Ovary (tissue), 9 donors: ENCODE results near the gene MYH15. TPM values are rescaled to one million over a fixed set of nuclear protein-coding genes. Genes with fewer than 3 reads are reported as not detected.

Experiments used
- DNase-seq, 5 donors: peaks; one replicate each; pipeline ENCODE4 v3.0.0-alpha.2; 2019 to 2020
- H3K27ac ChIP-seq, 2 donors: fragments of 200-600 bp; one replicate each; pipeline versions ENCODE4 v1.5.1 to v1.8.0; 2019 to 2022
- H3K27me3 ChIP-seq: fragments of 200-600 bp; one replicate; pipeline ENCODE4 v1.8.0; 2022
- H3K36me3 ChIP-seq: fragments of 200-600 bp; sonication (generic); one replicate; pipeline ENCODE4 v1.5.1; 2019
- H3K4me1 ChIP-seq: one replicate; pipeline ENCODE4 v1.8.1; 2013; ENCODE audit warnings: mild to moderate bottlenecking, moderate library complexity; ENCODE audit not compliant: insufficient read depth
- H3K4me3 ChIP-seq: fragments of 200-600 bp; sonication (generic); one replicate; pipeline ENCODE4 v1.5.1; 2017
- H3K9me3 ChIP-seq, 2 donors: fragments of 200-600 bp in 1 of 2; sonication (generic) in 1 of 2; one replicate each; pipeline versions ENCODE4 v1.5.1 to v1.8.1; 2013 to 2019; ENCODE audit warnings: mild to moderate bottlenecking in 1 of 2, moderate library complexity in 1 of 2
- CTCF ChIP-seq, 3 donors: fragments of 450-650 bp in 2 of 3; fragments of 200-600 bp in 1 of 3; IDR thresholded peaks; one replicate each; pipeline versions ENCODE4 v1.5.1 to v1.8.0; 2016 to 2022; ENCODE audit warnings: antibody characterized with exemption in 3 of 3, mild to moderate bottlenecking in 1 of 3
- EP300 ChIP-seq: sonication (generic); formaldehyde crosslinking; IDR thresholded peaks from one replicate; pipeline ENCODE4 v1.6.1; 2017; ENCODE audit warnings: antibody characterized with exemption
- POLR2A ChIP-seq: fragments of 450-650 bp; IDR thresholded peaks from one replicate; pipeline ENCODE4 v1.6.1; 2017; ENCODE audit warnings: antibody characterized with exemption, mild to moderate bottlenecking, moderate library complexity
- WGBS, 3 donors: extraction: QIAGEN DNeasy Blood & Tissue Kit in 1 of 3; methylation state at CpG; one replicate each; pipeline versions ENCODE4 v1.1.5 to v1.1.7; 2013 to 2017; 5-methylcytosine and 5-hydroxymethylcytosine counted together
- intact Hi-C, 4 donors: fragments of 100-400 bp; cut with DNase I; formaldehyde crosslinking; loops; one replicate each; pipeline versions ENCODE4 v1.11.0 to v1.15.1; 2022 to 2023
- polyA plus RNA-seq, 2 donors: library from polyadenylated mRNA; stranded (reverse); fragments of 200-250 nt in 1 of 2; fragments of 350-450 nt in 1 of 2; fragmentation: Illumina TruSeq in 1 of 2; extraction: RNeasy Lipid Tissue Mini Kit (QIAGEN cat#74804) in 1 of 2; gene quantifications; one replicate each; pipeline ENCODE4 v1.2.3, GENCODE V29; 2013 to 2014
- total RNA-seq, 7 donors: library from RNA; depleted of rRNA in 2 of 7; stranded (reverse); fragments of >200 nt in 2 of 7; fragmentation: NEBNext Ultra II Directional in 3 of 7; extraction: Animal tissue kit (Norgen Biotek cat#: 25700) in 3 of 7; gene quantifications; one replicate each; pipeline versions ENCODE4 v1.1.0 to v1.2.4, GENCODE V29; 2016 to 2023
- donor health status: DM: no; HTN: no; CAD: no; lungs with moderate emphysema.
- donor health status: DM: no; HTN: no; CAD: no.
- donor health status: Bipolar disorder and iron deficiency.
- donor health status: DM: yes; HTN: yes; CAD: no.
- donor health status: DM: no; HTN: no; CAD: no.
- donor health status: DM: yes; HTN: yes; CAD: no.

The MYH15 gene
- total and polyA plus RNA-seq, 9 donors, result 0.05 to 0.57 (median 0.11) TPM; not detected in 3

DNA sequence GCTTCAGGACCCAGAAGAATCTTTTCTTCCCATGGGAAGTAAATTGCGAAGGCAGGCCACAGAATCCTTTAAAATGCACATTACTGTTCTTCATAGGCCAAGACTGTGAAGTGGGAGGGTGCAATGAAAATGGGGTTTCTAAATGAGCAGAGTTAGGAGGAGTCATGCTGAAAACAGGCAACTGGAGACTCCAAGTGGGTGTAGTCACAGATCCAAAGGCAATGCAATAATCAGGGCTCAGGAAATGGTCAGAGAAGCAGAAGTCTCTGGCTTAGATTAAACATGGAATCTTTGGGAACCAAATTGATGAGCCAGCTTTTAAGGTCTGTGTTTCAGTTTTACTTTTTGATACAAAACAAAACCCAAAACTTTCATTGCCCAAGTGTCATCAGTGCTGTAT lies 176.4 kb downstream of the MYH15 start:
- intact Hi-C loops, result no loop called here
- no peak overlapping the region for H3K4me3 ChIP-seq

DNA sequence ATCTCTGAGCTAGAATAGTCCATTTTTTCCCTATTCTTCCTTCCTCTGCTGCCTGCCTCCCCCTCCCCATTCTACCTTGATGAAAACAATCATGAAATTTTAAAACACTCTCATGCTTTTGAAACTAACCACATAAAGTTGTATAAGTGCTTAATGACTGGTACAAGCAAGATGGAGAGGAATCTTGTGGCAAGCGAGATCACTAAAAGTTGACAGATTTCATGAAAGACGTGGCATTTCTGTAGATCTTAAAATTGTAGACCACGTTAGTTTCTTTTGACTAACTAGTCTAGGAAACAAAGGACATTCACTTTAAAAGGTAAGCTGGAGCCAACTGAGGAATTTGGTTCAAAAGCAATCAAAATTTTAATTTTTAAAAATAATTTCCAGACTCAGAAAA lies 178.6 kb downstream of the MYH15 start:
- H3K27ac ChIP-seq, result no peak overlapping the region
- intact Hi-C loops, result no loop called here
- no peak for DNase-seq
- H3K4me1 ChIP-seq, result no peaks in the 10 kb centered on the region
- no peak for TF ChIP-seq EP300
- TF ChIP-seq CTCF (IDR thresholded peaks at IDR 0.05), result no peak
- no peak for TF ChIP-seq POLR2A
- H3K36me3 ChIP-seq, result no peaks in the 10 kb centered on the region
- no peaks in the 10 kb centered on the region for H3K9me3 ChIP-seq
- WGBS, 3 donors, result 93 to 95% (median 93%) methylated on average over 3 of the region's 3 CpGs
- H3K4me3 ChIP-seq, result no peak overlapping the region
- H3K27me3 ChIP-seq, result no peaks in the 10 kb centered on the region

More for the DNA sequence above, 176.4 kb downstream of the MYH15 start:
- H3K9me3 ChIP-seq, result no peaks in the 10 kb centered on the region
- no peak for DNase-seq
- no peak overlapping the region for H3K27ac ChIP-seq
- no peaks in the 10 kb centered on the region for H3K4me1 ChIP-seq
- H3K27me3 ChIP-seq, result no peaks in the 10 kb centered on the region
- no peak for TF ChIP-seq CTCF (IDR thresholded peaks at IDR 0.05)
- no peak for TF ChIP-seq POLR2A
- TF ChIP-seq EP300, result no peak
- no peaks in the 10 kb centered on the region for H3K36me3 ChIP-seq
- 85 to 100% (median 95%) methylated on average over 1 of the region's 1 CpG for WGBS, 3 donors

Other genes with a start within 250 kb of the MYH15 start
- gene HHLA2, start 214.0 kb downstream of the MYH15 start, total RNA-seq, result 1 to 10 TPM in 1 of 7 donors, under 1 TPM in 1, not detected in 5; 0.36 to 1.1 TPM
- gene HHLA2, start 214.0 kb downstream of the MYH15 start, polyA plus RNA-seq, result under 1 TPM; 0.12 TPM
- 1 to 10 TPM; 1.7 to 6.3 (median 5.1) TPM for gene CIP2A, start 78.8 kb upstream of the MYH15 start, total RNA-seq
- gene CIP2A, start 78.8 kb upstream of the MYH15 start, polyA plus RNA-seq, result 1 to 10 TPM; 1.9 to 3.0 TPM
- gene DZIP3, start 79.1 kb upstream of the MYH15 start, total RNA-seq, result 10 to 100 TPM in 6 of 7 donors, 1 to 10 TPM in 1; 7.2 to 20.5 (median 14.5) TPM
- gene DZIP3, start 79.1 kb upstream of the MYH15 start, polyA plus RNA-seq, result 10 to 100 TPM in 1 of 2 donors, 1 to 10 TPM in 1; 5.0 to 11.3 TPM
- gene RETNLB, start 246.8 kb upstream of the MYH15 start, total RNA-seq, result not detected
- not detected for gene RETNLB, start 246.8 kb upstream of the MYH15 start, polyA plus RNA-seq